ENCODE data around the gene TSR3.

The TSR3 gene

GRCh38 chr16:1364510-1364909 lies 12.8 kb upstream of the TSR3 start:
- no peak overlapping the region for H3K27ac ChIP-seq (replicated peaks)
- H3K4me3 ChIP-seq (replicated peaks; ENCODE audit: insufficient read depth, low read length), result no peak overlapping the region
- no peak for TF ChIP-seq SPI1 (IDR thresholded peaks at IDR 0.05; ENCODE audit: borderline replicate concordance, low read depth)
- no peak for TF ChIP-seq GABPA (IDR thresholded peaks at IDR 0.05; ENCODE audit: low read depth)
- TF ChIP-seq POLR2AphosphoS5 (IDR thresholded peaks at IDR 0.05; ENCODE audit: low read depth), result no peak
- TF ChIP-seq REST (IDR thresholded peaks at IDR 0.05; ENCODE audit: insufficient replicate concordance, low read depth), result no peak
- no peak for TF ChIP-seq CTCF (IDR thresholded peaks at IDR 0.05; ENCODE audit: insufficient read depth, low read length)
- H3K27me3 ChIP-seq (ENCODE audit: insufficient read depth, poor library complexity, severe bottlenecking), result no peaks in the 10 kb centered on the region
- DNase-seq (ENCODE audit: low read depth in 1 of 2, low spot score in 1 of 2), result no peak

- Histone ChIP-seq H3K27me3 (ENCODE audit: insufficient read depth, poor library complexity, severe bottlenecking) (no peaks in the 10 kb centered on the region), H3K4me3 (replicated peaks; ENCODE audit: insufficient read depth, low read length) (no peak overlapping the region), H3K27ac (replicated peaks) (no peak overlapping the region)
- TF ChIP-seq SPI1 (IDR thresholded peaks at IDR 0.05; ENCODE audit: borderline replicate concordance, low read depth), result no peak
- TF ChIP-seq CTCF (IDR thresholded peaks at IDR 0.05; ENCODE audit: insufficient read depth, low read length), result peak; percentile 88
- DNase-seq (ENCODE audit: low read depth in 1 of 2, low spot score in 1 of 2), result peak in 1 of 2 experiments; percentile 61
Observed at GRCh38 chr16:1363501-1364041, 11.9 kb upstream of the TSR3 start.

- no peak for TF ChIP-seq POLR2AphosphoS5 (IDR thresholded peaks at IDR 0.05; ENCODE audit: low read depth)
- TF ChIP-seq SPI1 (IDR thresholded peaks at IDR 0.05; ENCODE audit: borderline replicate concordance, low read depth), result no peak
- no peak for TF ChIP-seq REST (IDR thresholded peaks at IDR 0.05; ENCODE audit: insufficient replicate concordance, low read depth)
- TF ChIP-seq CTCF (IDR thresholded peaks at IDR 0.05; ENCODE audit: insufficient read depth, low read length), result no peak
- TF ChIP-seq GABPA (IDR thresholded peaks at IDR 0.05; ENCODE audit: low read depth), result no peak
- Histone ChIP-seq H3K27ac (replicated peaks) (no peak overlapping the region), H3K4me3 (replicated peaks; ENCODE audit: insufficient read depth, low read length) (no peak overlapping the region)
Observed at GRCh38 chr16:1362807-1363206, 11.1 kb upstream of the TSR3 start.

More at GRCh38 chr16:1362807-1363206, 11.1 kb upstream of the TSR3 start:
- no peaks in the 10 kb centered on the region for H3K27me3 ChIP-seq (ENCODE audit: insufficient read depth, poor library complexity, severe bottlenecking)
- DNase-seq (ENCODE audit: low read depth in 1 of 2, low spot score in 1 of 2), result no peak

All from HL-60 (cell line).